Measurements from ENCODE around the gene CDC42EP3. TPM values are rescaled to one million over a fixed set of nuclear protein-coding genes. Genes with fewer than 3 reads are reported as not detected.

The CDC42EP3 gene
- total RNA-seq, 1 donor = 136 TPM

GRCh38 chr2:37652199-37652640 is 19.2 kb downstream of the CDC42EP3 start:
- Histone ChIP-seq H3K4me1 (ENCODE audit: insufficient read depth, low read length) (peaks cover 75% of the 10 kb centered on the region), H3K9me3 (ENCODE audit: low read depth, low read length) (no peaks in the 10 kb centered on the region), H3K4me2 (ENCODE audit: insufficient read depth, low read length) (peak overlapping the region; percentile 47), H3K79me2 (ENCODE audit: insufficient read depth, low read length) (peaks cover 97% of the 10 kb centered on the region), H3K4me3 (ENCODE audit: insufficient read depth, low read length) (no peak overlapping the region), H3K27ac (ENCODE audit: low read depth, low read length) (peak overlapping the region; percentile 86), H3K27me3 (ENCODE audit: insufficient read depth, low read length) (no peaks in the 10 kb centered on the region), H2AFZ (ENCODE audit: low read length) (no peak overlapping the region), H4K20me1 (ENCODE audit: insufficient read depth, low read length) (peaks cover 55% of the 10 kb centered on the region), H3K36me3 (ENCODE audit: insufficient read depth, low read length) (peaks cover 65% of the 10 kb centered on the region)
- DNase-seq (ENCODE audit: insufficient read length, low spot score, missing footprints) = peak; percentile 94
- TF ChIP-seq CTCF (IDR thresholded peaks at IDR 0.05; ENCODE audit: extremely low read depth, low read depth, low read length) = no peak

GRCh38 chr2:37650548-37651093 is 20.8 kb downstream of the CDC42EP3 start:
- no peaks in the 10 kb centered on the region for H3K9me3 ChIP-seq (ENCODE audit: low read depth, low read length)
- H3K4me1 ChIP-seq (ENCODE audit: insufficient read depth, low read length) = peaks cover 70% of the 10 kb centered on the region
- TF ChIP-seq CTCF (IDR thresholded peaks at IDR 0.05; ENCODE audit: extremely low read depth, low read depth, low read length) = no peak
- no peaks in the 10 kb centered on the region for H3K27me3 ChIP-seq (ENCODE audit: insufficient read depth, low read length)
- DNase-seq (ENCODE audit: insufficient read length, low spot score, missing footprints) = no peak
- H3K4me2 ChIP-seq (ENCODE audit: insufficient read depth, low read length) = no peak overlapping the region
- H3K79me2 ChIP-seq (ENCODE audit: insufficient read depth, low read length) = peaks cover 98% of the 10 kb centered on the region
- no peak overlapping the region for H2AFZ ChIP-seq (ENCODE audit: low read length)
- no peak overlapping the region for H3K4me3 ChIP-seq (ENCODE audit: insufficient read depth, low read length)
- H3K36me3 ChIP-seq (ENCODE audit: insufficient read depth, low read length) = peaks cover 66% of the 10 kb centered on the region
- peak overlapping the region; percentile 38 for H3K27ac ChIP-seq (ENCODE audit: low read depth, low read length)
- peaks cover 51% of the 10 kb centered on the region for H4K20me1 ChIP-seq (ENCODE audit: insufficient read depth, low read length)

- no peaks in the 10 kb centered on the region for H3K27me3 ChIP-seq (ENCODE audit: insufficient read depth, low read length)
- H3K9me3 ChIP-seq (ENCODE audit: low read depth, low read length) = no peaks in the 10 kb centered on the region
- peaks cover 69% of the 10 kb centered on the region for H3K36me3 ChIP-seq (ENCODE audit: insufficient read depth, low read length)
- H3K4me1 ChIP-seq (ENCODE audit: insufficient read depth, low read length) = peaks cover 69% of the 10 kb centered on the region
- H3K4me3 ChIP-seq (ENCODE audit: insufficient read depth, low read length) = no peak overlapping the region
- H3K27ac ChIP-seq (ENCODE audit: low read depth, low read length) = no peak overlapping the region
- no peak overlapping the region for H3K4me2 ChIP-seq (ENCODE audit: insufficient read depth, low read length)
- H3K79me2 ChIP-seq (ENCODE audit: insufficient read depth, low read length) = peaks cover 98% of the 10 kb centered on the region
- DNase-seq (ENCODE audit: insufficient read length, low spot score, missing footprints) = no peak
- TF ChIP-seq CTCF (IDR thresholded peaks at IDR 0.05; ENCODE audit: extremely low read depth, low read depth, low read length) = no peak
- no peak overlapping the region for H2AFZ ChIP-seq (ENCODE audit: low read length)
- peaks cover 51% of the 10 kb centered on the region for H4K20me1 ChIP-seq (ENCODE audit: insufficient read depth, low read length)
Measured at GRCh38 chr2:37649518-37649917, 21.9 kb downstream of the CDC42EP3 start.

- peaks cover 74% of the 10 kb centered on the region for H3K36me3 ChIP-seq (ENCODE audit: insufficient read depth, low read length)
- TF ChIP-seq CTCF (IDR thresholded peaks at IDR 0.05; ENCODE audit: extremely low read depth, low read depth, low read length) = no peak
- no peaks in the 10 kb centered on the region for H3K27me3 ChIP-seq (ENCODE audit: insufficient read depth, low read length)
- H3K4me1 ChIP-seq (ENCODE audit: insufficient read depth, low read length) = peaks cover 69% of the 10 kb centered on the region
- peak overlapping the region; percentile 38 for H3K27ac ChIP-seq (ENCODE audit: low read depth, low read length)
- peaks cover 51% of the 10 kb centered on the region for H4K20me1 ChIP-seq (ENCODE audit: insufficient read depth, low read length)
- DNase-seq (ENCODE audit: insufficient read length, low spot score, missing footprints) = peak; percentile 80
- H3K4me2 ChIP-seq (ENCODE audit: insufficient read depth, low read length) = no peak overlapping the region
- peaks cover 97% of the 10 kb centered on the region for H3K79me2 ChIP-seq (ENCODE audit: insufficient read depth, low read length)
- H3K4me3 ChIP-seq (ENCODE audit: insufficient read depth, low read length) = no peak overlapping the region
- no peak overlapping the region for H2AFZ ChIP-seq (ENCODE audit: low read length)
- no peaks in the 10 kb centered on the region for H3K9me3 ChIP-seq (ENCODE audit: low read depth, low read length)
Measured at GRCh38 chr2:37648331-37649011, 23.0 kb downstream of the CDC42EP3 start.

Measured in osteoblast (primary cell).